HG02981 (cell line): Measurements from ENCODE around the gene SLC25A26.

ENCODE experiments used
- ATAC-seq: cut with Tn5 transposase; IDR thresholded peaks from one replicate; pipeline ENCODE4 v1.9.1; 2021; ENCODE audit warnings: mild to moderate bottlenecking, moderate library complexity; ENCODE audit not compliant: unreplicated experiment

SLC25A26 gene

DNA sequence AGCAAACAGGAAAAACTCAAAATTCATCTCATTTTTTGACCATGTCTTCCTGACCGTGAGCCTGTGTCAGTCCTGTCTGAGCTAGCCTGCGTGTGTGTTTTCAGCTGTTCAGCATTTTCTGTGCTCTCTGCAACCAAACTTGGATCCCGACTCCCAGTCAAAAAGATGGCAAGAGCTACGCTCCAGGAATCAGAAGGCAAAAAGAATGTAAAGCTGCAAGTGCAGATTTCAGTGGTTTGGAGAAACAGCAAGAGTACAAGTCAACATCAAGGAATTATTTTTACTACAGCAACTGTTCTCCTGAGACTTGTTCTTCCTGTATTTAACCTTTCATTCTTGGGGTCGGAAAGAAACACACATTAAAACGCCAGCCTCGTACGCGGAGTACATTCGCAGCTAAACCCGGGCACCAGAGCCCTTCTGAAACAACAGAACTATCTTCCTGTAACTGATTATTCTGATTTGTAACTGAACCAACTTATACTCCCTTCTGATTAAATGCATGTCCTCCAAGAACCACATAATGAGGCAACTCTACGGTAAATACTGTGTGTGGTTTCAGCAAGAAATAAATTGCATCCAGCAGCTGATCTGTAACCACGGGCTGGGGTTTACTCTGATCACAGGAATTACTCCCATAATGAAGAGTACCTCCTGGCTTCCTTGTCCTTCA is 172.7 kb downstream of the SLC25A26 start:
- peak; percentile 23 for ATAC-seq

DNA sequence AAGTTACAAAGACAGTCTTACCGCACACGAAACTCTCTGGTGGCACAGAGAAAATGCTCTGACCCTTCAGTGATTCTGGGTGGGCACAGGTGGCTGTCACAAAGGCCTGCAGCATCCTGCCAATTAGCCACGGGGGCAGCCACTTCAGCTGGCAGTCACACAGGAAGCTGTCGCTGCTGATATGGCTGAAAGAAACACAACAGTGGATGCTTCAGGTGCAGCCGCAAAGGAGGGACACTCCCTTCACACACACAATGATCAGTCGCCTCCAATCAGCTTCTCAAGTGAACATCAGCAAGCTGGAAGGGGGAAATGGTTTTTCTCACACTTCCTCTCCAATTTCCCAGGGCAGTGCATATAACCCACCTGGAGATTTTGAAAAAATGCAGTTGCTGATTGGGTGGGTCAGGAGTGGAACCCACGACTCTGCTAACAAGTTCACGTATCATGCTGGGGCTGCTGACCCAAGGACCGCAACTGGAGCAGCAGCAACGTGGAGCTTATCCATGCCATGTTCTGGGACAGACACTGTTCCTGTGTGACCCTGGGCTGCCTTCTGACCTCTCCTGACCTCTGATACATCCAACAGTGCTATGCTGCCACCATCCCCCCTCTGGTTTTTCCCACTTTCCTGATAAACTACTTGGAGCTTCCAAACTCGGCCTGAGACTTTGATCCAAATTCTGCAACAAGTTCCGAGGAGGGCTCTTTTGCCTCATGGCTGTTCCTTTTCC is 173.4 kb downstream of the SLC25A26 start:
- peak; percentile 93 for ATAC-seq

DNA sequence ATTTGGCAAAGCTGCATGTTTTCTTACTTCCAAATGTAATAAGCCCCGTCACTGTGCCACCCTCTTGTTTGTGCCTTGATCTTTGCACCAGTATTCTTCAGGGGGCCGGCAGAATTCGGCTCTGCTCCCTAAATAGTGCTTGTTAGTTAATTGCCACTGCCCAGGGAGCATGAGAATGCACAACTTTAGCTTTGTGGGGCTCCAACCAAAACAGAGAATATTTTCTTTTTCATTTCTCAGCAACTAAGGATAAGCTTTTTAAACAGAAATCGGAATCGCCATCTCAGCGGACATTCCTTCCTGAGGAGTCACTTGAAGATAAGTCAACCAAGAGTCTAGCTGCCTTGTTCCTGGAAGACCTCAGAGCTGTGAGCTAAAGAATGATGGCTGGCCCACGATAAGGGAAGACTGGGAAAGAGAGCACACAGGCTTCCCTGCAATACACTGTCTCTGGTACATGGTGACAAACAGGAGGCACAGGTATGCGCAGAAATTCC is 174.0 kb downstream of the SLC25A26 start:
- ATAC-seq = no peak

DNA sequence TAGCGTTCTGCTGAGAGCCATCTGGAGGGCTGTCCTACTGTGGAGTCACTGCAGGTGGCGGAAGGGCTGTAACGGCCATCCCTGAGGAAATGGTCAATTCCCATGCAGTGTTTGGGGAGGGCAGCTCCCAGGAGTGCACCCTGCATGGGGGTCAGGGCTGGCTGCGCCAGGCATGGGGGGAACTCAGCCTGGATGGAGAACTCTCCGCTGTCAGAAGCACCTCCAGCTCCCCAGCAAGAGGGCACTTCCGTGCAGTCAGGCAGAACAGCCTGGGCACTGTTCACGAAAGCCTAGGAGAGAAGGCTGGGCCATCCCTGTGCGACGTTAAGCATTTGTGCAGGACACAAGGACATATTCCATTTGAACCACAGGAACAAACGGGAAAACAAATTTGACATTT is 174.8 kb downstream of the SLC25A26 start:
- ATAC-seq = no peak

DNA sequence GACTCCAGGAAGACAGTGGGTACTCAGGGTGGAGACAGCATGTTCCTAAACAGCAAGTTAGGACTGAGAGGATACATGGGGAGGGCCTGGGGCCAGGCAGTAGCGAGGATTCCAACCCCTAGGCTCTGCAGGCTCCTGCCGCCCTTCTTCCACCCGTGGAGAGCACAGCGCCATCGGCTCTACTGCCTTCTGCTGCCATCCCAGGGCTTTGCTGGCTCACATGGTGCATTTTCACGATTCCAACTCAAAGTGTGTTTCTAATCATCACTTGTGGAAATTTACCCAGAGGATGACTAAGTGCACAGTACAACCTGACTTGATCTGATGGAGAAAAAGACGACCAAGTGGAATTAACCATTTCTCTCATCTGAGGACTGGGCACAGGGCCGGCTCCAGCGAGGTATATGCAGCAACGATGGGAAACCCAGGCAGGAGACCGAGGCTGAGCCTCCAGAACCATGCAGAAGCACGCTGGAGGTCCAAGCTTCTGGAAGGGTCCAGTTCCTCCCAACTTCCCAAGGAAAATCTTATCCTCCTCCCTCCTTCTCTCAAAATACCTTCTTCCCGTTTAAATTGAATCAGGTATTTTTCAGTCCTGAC is 175.5 kb downstream of the SLC25A26 start:
- ATAC-seq = no peak

DNA sequence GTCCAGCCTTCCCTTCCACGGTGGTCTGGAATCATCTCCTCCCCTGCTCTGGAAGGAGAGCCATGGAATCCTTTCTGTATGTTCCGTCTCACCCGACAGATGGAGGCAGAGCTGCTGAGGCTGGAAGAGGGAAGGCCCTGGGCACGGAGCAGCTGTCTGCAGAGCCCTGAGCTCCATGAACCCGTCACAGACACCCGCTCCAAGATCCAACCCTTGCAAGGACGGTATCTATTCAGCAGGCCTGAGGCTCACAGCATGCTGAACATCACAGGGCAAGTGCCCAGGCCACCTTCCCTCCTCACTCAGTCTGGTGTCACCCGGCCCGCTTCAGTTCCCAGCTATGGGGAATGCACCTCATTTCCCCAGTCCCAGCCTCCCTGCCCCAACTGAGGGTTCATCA is 176.1 kb downstream of the SLC25A26 start:
- ATAC-seq = no peak

DNA sequence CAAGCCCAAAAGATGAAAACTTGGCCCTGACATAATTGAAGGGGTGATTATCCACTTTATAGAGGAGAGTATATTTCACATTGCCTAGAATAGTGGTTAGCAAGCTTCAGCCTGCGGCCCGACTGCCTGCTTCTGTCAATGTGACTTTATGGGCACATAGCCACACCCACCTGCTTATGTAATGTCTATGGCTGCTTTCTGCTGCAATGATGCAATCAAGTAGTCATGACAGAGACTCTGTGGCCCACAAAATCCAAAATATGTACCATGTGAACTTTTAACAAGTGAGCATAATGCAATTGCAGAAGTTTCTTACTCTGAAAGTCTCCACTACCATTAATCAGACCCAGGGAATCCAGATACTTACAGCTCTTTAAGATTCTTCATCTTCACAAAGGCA is 176.9 kb downstream of the SLC25A26 start:
- no peak for ATAC-seq

DNA sequence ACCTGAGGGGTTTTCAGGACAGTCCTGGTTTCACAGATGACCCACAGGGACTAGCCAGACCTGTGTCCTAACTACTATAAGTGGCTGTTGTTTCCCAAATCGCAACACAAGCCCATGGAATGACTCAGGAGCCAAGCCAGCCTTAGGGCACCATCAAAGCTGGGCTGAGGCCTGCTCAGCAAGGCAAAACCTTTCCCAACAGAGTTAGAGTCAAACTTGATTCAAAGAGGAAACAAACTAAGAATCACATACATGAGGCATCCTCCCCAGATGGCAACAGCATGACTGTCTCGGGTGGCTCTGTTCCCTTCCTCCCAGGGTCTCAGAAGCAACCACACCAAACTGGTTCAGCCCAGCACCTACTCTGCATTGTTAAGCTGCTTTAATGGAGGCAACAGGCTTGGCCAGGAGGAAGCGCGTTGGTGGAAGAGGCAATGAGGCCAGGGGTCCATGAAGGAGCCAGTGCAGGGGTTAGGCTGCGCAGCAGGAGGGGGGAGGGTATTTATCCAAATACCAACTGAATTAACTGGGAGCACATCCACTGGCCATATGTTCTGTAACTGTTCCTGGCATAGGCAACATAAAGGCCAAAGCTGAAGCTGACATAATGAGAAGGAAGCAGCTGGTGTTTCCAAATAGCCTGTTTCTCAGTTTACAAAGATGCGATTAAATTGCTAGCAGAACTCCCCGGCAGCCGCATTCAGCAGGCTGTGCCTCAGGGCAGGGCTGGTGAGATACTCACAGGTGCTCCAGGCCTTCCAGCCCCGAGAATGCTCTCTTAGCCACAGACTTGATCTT is 177.6 kb downstream of the SLC25A26 start:
- ATAC-seq = no peak

DNA sequence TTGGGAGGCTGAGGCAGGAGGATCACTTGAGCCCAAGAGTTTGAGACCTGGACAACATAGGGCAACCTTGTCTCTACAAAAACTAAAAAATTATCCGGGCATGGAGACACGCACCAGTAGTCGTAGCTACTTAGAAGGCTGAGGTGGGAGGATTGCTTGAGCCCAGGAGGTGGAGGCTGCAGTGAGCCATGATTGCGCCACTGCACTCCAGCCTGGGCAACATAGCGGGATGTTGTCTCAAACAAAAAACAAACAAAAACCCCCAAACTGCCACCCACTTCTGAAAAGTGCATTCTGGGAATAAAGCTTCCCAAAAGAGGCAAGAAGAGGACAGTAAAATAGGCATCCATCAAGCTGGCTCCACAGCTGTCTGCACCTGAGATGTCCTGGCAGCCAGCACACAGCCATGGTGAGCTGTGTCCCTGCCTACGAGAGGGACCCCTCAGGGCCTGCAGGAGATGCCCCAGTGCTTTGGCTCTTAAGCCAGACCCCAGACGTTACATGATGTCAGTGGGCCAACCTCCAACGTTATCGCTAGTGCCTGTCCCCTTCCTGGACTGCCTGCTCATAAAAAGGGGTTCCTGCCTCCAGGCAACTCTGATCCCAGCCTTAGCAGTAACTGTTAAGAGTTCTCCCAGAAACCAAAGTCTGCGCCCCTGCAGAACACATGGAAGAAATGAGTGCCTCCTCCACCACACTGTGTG is 178.9 kb downstream of the SLC25A26 start:
- no peak for ATAC-seq

DNA sequence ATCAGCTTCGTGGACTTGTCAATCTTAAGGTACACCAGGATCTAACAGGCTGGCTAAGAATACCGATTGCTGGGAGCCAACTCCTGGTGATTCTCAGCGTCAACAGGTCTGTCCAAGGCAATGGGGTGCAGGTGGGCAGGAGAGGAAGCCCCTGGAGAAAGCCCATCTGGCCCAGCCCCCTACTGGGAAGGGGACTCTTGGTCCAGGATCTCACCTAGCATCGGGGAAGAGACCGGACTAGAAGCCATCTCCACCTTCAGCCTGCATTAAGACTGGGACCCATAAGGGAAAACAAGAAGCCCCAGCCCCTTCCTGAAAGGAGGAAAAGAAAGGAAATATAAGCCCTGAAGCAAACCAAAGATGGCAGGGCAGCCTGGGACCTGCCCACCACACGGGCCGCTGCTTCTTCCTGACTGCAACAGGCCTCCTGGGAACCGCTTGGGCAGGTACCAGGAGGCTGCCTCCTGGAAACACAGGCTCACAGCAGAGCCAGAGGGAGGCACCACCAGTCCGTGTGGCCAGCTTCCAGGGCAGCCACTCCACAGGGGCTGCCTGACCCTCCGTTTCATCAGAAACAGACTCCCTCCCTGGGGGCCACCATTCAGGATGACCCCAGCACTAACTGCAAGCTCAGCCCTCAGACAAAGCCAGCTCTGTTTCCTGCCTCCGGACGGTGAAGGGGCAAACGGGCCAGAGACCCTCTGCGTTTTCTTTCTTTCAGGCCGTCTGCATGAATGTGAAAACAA is 179.8 kb downstream of the SLC25A26 start:
- no peak for ATAC-seq

DNA sequence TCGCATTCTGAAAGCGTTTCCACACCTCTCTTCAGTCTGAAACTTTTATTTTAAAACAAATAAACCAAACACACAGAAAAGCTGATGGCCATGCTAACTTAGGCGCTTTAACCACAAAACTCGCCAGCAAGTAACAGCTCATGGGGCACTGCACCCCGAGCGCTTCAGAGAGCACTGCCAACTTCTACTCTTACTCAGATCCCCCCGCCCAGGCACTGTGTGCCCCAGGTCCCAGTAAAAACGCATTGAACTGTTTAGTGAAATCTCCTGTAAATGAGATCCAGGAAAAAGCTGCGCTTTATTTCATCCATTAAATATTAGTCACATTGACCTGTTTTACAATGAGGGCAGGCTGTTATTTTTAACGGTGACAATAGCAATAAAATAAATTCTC is 180.4 kb downstream of the SLC25A26 start:
- ATAC-seq = no peak

DNA sequence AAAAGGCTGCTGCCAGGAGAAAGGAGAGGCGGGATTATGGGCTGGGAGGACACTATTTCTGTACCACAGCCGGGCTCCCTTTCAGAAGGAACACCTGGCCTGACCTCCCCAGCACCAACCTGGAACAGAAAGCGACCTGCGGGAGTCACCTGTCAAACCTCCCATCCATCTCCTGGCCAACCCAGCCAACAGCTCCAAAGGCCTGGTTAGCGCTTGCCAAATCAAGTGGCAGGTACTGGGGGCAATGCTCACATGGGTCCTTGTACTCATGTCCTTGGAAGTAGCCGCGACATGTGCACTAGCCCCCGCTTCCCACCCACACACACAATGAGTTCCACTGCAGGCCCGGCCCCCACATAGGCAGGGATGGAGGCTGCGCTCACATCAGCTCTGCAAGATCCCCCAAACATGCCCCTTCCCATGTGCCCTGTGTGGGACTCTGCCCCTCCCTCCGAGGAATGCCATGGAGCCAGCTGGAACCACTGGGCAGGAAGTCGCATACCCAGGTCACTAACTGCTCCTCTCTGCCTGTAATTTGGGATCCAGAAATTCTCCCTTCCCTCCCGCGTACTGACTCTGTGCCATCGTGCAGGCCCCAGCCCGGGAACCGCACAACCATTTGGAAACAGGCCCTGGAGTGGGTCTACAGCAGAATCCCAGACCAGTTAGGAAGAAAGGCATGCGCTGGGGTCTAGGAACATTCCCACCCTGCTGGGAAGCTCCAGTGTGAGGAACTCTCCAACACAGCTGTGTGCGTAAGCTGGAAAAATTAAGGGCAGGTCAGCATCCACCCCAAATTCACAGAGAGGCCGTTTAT is 181.1 kb downstream of the SLC25A26 start:
- ATAC-seq = no peak

DNA sequence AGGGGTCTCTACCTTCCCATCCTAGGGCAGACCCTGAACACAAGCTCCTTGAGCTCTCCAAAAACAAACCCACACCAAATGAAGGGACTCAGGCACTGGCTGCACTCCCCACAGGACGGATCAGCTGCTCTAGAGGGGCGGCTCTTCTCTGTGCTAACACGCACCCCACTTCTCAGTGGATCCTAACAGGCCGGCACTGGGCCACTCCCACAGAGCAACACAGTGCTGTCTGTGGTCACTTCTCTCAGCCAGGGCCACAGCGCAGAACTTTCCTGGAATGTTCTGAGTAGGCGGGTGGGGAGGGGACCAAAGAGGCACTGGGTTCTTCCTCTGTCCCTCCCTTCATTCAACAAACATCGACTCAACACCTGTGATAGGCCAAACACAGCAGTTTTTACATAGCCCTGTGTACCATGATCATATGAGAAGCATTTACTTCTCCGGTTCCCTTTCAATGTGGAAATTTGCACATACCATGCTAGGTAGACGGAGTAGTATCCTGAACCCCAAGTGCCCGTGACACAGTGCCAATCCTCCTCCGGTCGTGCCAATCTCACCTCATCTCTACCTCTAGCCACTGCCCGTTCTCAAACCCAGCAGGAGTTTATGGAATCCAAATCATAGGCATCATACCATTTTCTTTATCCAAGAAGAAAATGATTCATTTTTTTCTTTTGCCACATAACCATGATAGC is 181.9 kb downstream of the SLC25A26 start:
- ATAC-seq = no peak

DNA sequence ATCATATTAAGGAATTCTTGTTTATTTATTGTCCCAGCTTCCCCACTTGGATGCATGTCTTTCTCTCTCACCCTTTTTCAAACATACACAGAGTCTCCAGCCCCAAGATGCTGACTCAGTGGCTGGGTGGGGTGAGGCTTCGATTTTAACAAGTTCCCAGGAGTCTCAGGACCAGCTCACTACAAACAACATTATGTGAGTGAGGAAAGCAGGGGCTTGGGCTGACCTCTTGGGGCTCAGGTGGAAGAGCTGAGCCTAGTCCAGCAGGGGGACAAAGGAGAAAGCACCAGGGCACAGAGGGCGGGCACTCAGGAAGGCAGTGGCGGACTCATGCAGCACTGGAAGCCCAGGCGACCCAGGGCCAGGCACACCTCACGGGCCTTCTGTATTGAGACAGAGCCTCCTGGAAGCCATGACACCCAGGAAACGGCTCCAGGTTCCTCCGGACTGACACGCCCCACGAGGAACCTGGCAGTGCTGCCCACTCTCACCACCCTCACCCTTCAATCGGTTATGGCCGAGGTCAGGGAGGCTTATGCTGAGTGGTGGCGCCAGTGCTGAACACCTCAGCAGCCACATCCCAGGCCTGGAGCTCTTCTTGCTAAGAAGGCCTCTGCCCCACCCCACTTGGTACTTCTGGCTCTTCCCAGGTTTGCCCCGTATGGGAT is 182.7 kb downstream of the SLC25A26 start:
- ATAC-seq = no peak

DNA sequence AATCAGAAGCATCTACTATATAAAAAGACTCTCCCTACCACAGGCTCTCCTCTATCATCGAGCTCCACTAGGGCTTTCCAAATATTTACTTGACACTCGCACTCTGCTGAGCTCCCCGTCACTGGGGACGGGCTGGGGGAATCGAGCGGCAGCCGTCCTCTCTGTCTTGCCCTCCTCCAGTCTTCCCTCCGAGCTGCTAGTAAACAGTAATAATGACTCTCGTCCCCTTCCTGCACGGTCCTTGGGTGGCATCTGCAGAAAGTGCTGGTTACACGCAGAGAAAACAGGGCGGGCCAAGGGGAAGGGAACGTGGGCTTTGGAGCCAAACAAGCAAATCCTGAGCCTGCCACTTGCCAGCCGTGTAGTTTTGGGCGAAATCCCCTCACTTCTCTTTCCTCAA is 183.4 kb downstream of the SLC25A26 start:
- no peak for ATAC-seq

DNA sequence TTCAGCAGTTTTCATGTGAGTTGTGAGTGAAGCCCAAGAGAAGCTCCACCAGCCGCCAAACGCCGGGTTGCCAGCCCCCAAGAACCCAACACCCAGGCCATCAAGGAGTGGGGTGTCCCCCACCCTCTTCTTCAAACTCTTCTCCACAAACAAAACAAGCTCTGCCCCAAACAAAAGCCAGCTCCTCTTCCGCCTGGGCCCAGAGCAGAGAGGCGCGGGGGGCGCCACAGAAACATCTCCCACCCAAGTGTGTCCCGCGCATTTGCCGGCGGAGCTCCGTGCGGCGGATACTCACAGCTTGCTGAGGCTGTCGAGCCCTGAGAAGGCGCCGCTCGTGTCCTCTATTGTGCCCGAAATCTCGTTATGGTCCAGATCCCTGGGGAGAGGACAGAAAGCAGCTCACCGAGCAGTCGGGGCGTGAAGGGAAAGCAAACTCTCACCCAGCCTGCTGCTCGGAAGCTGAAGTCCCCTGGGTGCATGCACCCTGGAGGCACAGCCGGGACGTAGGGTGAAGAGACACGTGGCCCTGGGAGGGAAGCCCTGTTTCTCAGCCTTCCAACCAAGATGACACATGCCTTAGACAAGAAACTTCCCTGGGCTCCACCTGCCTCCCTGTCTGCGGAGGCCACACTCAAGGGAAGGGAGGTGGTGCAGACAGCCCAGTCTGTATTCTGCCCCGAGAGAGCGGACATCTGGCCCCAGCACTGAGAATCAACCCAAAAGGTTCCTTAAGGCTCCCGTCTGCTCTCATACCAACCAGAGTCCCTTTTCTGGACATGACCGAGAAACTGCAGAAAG is 184.3 kb downstream of the SLC25A26 start:
- ATAC-seq = no peak

DNA sequence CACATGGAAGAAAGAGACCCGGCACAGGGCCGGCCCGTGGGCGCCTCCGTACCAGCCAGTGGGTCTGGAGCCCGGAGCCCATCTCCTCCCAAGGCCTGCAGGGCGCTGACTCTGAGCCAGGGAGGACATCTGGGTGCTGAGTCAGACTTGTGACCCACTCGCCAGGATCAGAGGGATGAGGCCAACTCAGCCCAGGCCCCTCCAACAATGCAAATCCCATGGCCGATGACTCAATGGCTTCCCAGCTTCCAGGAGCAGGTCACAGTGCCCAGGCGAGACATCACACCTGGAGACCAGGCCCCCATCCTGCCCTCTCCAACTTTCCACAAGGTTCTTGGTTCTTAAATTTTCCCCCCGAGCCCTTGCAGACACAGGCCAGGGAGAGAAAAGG is 184.9 kb downstream of the SLC25A26 start:
- no peak for ATAC-seq
